IMR-90 (cell line): ENCODE results near the gene ACAD10. TPM values are rescaled to one million over a fixed set of nuclear protein-coding genes. Genes with fewer than 3 reads are reported as not detected.
"Not testable (repeated sequence)": the region's sequence is repeated elsewhere in the genome, so short reads cannot be mapped to it uniquely, and the experiment has no call there.

ENCODE experiments used
- ATAC-seq: fragments of 200-7000 bp; cut with Tn5 transposase; 2 replicates; pipeline ENCODE4 v1.9.1; 2020; ENCODE audit warnings: low read depth, mild to moderate bottlenecking, moderate library complexity
- BruUV-seq: library from RNA; stranded (reverse); fragments of 400-500 nt; replicated peaks from 2 replicates; lab custom pipeline; 2021; lab: Mats Ljungman, UMichigan
- CTCF ChIA-PET: fragments of 300-600 bp; formaldehyde crosslinking; extraction: SDS; loops from one replicate; lab custom pipeline; 2021; ENCODE audit warnings: antibody characterized with exemption; lab: Yijun Ruan, JAX
- POLR2A ChIA-PET: fragments of 300-600 bp; sonication (Branson Sonifier 250); formaldehyde crosslinking; loops from one replicate; lab custom pipeline; 2022; ENCODE audit warnings: antibody characterized with exemption; ENCODE audit not compliant: unreplicated experiment; lab: Charles Lee
- DNase-seq: peaks from one replicate; pipeline ENCODE4 v3.0.0; 2013
- H2AFZ ChIP-seq: replicated peaks from 2 replicates; pipeline ENCODE3; 2013; ENCODE audit warnings: low read length, mild to moderate bottlenecking; ENCODE audit not compliant: poor library complexity
- H2AK5ac ChIP-seq: 2 replicates; pipeline ENCODE4 v1.6.1; 2013; ENCODE audit warnings: low read depth, low read length, inconsistent platforms
- H2AK9ac ChIP-seq: replicated peaks from 2 replicates; pipeline ENCODE3; 2013; ENCODE audit warnings: mild to moderate bottlenecking, low read depth, low read length, moderate library complexity; ENCODE audit not compliant: poor library complexity
- H2BK120ac ChIP-seq: 2 replicates; pipeline ENCODE4 v1.6.1; 2013; ENCODE audit warnings: low read depth, low read length, inconsistent platforms
- H2BK15ac ChIP-seq: 3 replicates; pipeline ENCODE4 v1.6.1; 2013; ENCODE audit warnings: low read depth, low read length, inconsistent platforms
- H2BK20ac ChIP-seq: 2 replicates; pipeline ENCODE4 v1.6.1; 2013; ENCODE audit warnings: low read depth, mild to moderate bottlenecking, inconsistent platforms, low read length, moderate library complexity
- H2BK5ac ChIP-seq: 2 replicates; pipeline ENCODE4 v1.6.1; 2013; ENCODE audit warnings: mild to moderate bottlenecking, low read depth, low read length, inconsistent platforms; ENCODE audit not compliant: poor library complexity, severe bottlenecking
- H3K14ac ChIP-seq: replicated peaks from 2 replicates; pipeline ENCODE4 v1.6.1; 2013; ENCODE audit warnings: low read depth, low read length, inconsistent platforms
- H3K18ac ChIP-seq: 2 replicates; pipeline ENCODE4 v1.6.1; 2013; ENCODE audit warnings: low read depth, low read length, control low read depth
- H3K23ac ChIP-seq: 2 replicates; pipeline ENCODE4 v1.6.1; 2013; ENCODE audit warnings: low read depth, low read length, inconsistent platforms
- H3K27ac ChIP-seq: 2 replicates; pipeline ENCODE4 v1.5.1; 2013; ENCODE audit warnings: mild to moderate bottlenecking, control low read depth, low read length; ENCODE audit not compliant: insufficient read depth
- H3K27me3 ChIP-seq: 2 replicates; pipeline ENCODE4 v1.6.1; 2013; ENCODE audit warnings: low read length; ENCODE audit not compliant: control insufficient read depth, insufficient read depth
- H3K36me3 ChIP-seq: 2 replicates; pipeline ENCODE4 v1.6.1; 2013; ENCODE audit warnings: low read length, mixed read lengths; ENCODE audit not compliant: control insufficient read depth, insufficient read depth
- H3K4ac ChIP-seq: 2 replicates; pipeline ENCODE4 v1.6.1; 2013; ENCODE audit warnings: low read depth, low read length, inconsistent platforms
- H3K4me1 ChIP-seq: 2 replicates; pipeline ENCODE4 v1.6.1; 2013; ENCODE audit warnings: low read length, mixed read lengths; ENCODE audit not compliant: control insufficient read depth, insufficient read depth
- H3K4me2 ChIP-seq: 2 replicates; pipeline ENCODE4 v1.6.1; 2013; ENCODE audit warnings: low read depth, mild to moderate bottlenecking, control low read depth, low read length, moderate library complexity
- H3K4me3 ChIP-seq: 2 replicates; pipeline ENCODE4 v1.5.1; 2013; ENCODE audit warnings: low read depth, mild to moderate bottlenecking, control low read depth, low read length, moderate library complexity; ENCODE audit not compliant: insufficient read depth
- H3K56ac ChIP-seq: 2 replicates; pipeline ENCODE4 v1.6.1; 2013; ENCODE audit warnings: low read length, inconsistent platforms; ENCODE audit not compliant: insufficient read depth; ENCODE audit errors: extremely low read depth
- H3K79me1 ChIP-seq, 2 experiments: 2 replicates each; pipeline ENCODE4 v1.6.1; 2013; ENCODE audit warnings: low read length in 2 of 2, inconsistent platforms in 1 of 2, low read depth in 1 of 2
- H3K9ac ChIP-seq: 2 replicates; pipeline ENCODE4 v1.6.1; 2013; ENCODE audit warnings: low read depth, low read length, control low read depth
- H3K9me1 ChIP-seq: 2 replicates; pipeline ENCODE4 v1.6.1; 2013; ENCODE audit warnings: low read length, inconsistent platforms; ENCODE audit not compliant: insufficient read depth
- H3K9me3 ChIP-seq: 2 replicates; pipeline ENCODE4 v1.6.1; 2013; ENCODE audit warnings: low read length; ENCODE audit not compliant: control insufficient read depth, insufficient read depth
- H4K20me1 ChIP-seq: 2 replicates; pipeline ENCODE4 v1.6.1; 2013; ENCODE audit warnings: low read length, inconsistent platforms; ENCODE audit not compliant: insufficient read depth
- H4K5ac ChIP-seq: 2 replicates; pipeline ENCODE4 v1.6.1; 2013; ENCODE audit warnings: mild to moderate bottlenecking, low read depth, low read length, control low read depth
- H4K8ac ChIP-seq, 2 experiments: 2 replicates each; pipeline ENCODE4 v1.6.1; 2013; ENCODE audit warnings: low read depth in 2 of 2, low read length in 2 of 2, control low read depth in 1 of 2, inconsistent platforms in 1 of 2
- H4K91ac ChIP-seq: 2 replicates; pipeline ENCODE4 v1.6.1; 2013; ENCODE audit warnings: low read depth, low read length, inconsistent platforms; ENCODE audit not compliant: insufficient read depth
- BHLHE40 ChIP-seq: fragments of 150-350 bp; IDR thresholded peaks from 2 replicates; pipeline ENCODE4 v1.6.1; 2016; ENCODE audit warnings: mild to moderate bottlenecking, low read depth, low read length
- CHD1 ChIP-seq: IDR thresholded peaks from 2 replicates; pipeline ENCODE4 v1.6.1; 2012; ENCODE audit warnings: low read depth, low read length, improper control_type of control experiment
- FOS ChIP-seq: fragments of 150-350 bp; IDR thresholded peaks from 2 replicates; pipeline ENCODE4 v1.6.1; 2016; ENCODE audit warnings: low read depth, low read length
- MAFK ChIP-seq: IDR thresholded peaks from 2 replicates; pipeline ENCODE4 v1.6.1; 2012; ENCODE audit warnings: low read depth, low read length, improper control_type of control experiment
- POLR2A ChIP-seq: IDR thresholded peaks from 2 replicates; pipeline ENCODE4 v1.6.1; 2012; ENCODE audit warnings: mild to moderate bottlenecking, low read depth, low read length
- RCOR1 ChIP-seq: IDR thresholded peaks from 2 replicates; pipeline ENCODE4 v1.6.1; 2012; ENCODE audit warnings: mild to moderate bottlenecking, low read length, improper control_type of control experiment; ENCODE audit not compliant: insufficient replicate concordance
- WGBS, 2 experiments: methylation state at CpG; one replicate each; pipeline versions ENCODE4 v1.1.5 to v1.1.7; 2013; ENCODE audit warnings: missing lambda C conversion rate in 2 of 2; ENCODE audit not compliant: insufficient read length in 1 of 2; ENCODE audit errors: extremely low coverage in 2 of 2; 5-methylcytosine and 5-hydroxymethylcytosine counted together
- dilution Hi-C: fragments of 300-500 bp; cut with HindIII; formaldehyde crosslinking; loops from one replicate; pipeline ENCODE4 v1.14.3; 2018; ENCODE audit warnings: low sequenced_read_pairs; ENCODE audit not compliant: unreplicated experiment
- in situ Hi-C: fragments of 300-500 bp; cut with MboI; formaldehyde crosslinking; loops from 3 replicates; pipeline ENCODE4 v1.14.3; 2019; ENCODE audit warnings: low sequenced_read_pairs, inconsistent platforms, mixed read lengths
- intact Hi-C: fragments of 100-400 bp; cut with micrococcal nuclease; formaldehyde crosslinking; loops from 2 replicates; pipeline ENCODE4 v1.10.0; 2022
- polyA plus RNA-seq, 3 experiments: library from polyadenylated mRNA; depleted of rRNA; stranded (reverse); fragments of >200 nt; gene quantifications; 2 replicates each; pipeline ENCODE4 v1.2.3, GENCODE V29; 2012; ENCODE audit warnings: low replicate concordance in 1 of 3
- total RNA-seq: library from RNA; depleted of rRNA; stranded (reverse); fragments of >200 nt; gene quantifications from 2 replicates; pipeline ENCODE4 v1.2.3, GENCODE V29; 2012
- TF ChIP-seq, protein P1 (sequence below): conservative IDR thresholded peaks from 2 replicates; pipeline ENCODE4 v1.5.1; 2012; ENCODE audit warnings: mild to moderate bottlenecking, low read depth, low read length, improper control_type of control experiment

The ACAD10 gene
- total and polyA plus RNA-seq, 2 of the 4 experiments (the other 2 are of a cell fraction): 12.4 to 21.0 TPM

DNA sequence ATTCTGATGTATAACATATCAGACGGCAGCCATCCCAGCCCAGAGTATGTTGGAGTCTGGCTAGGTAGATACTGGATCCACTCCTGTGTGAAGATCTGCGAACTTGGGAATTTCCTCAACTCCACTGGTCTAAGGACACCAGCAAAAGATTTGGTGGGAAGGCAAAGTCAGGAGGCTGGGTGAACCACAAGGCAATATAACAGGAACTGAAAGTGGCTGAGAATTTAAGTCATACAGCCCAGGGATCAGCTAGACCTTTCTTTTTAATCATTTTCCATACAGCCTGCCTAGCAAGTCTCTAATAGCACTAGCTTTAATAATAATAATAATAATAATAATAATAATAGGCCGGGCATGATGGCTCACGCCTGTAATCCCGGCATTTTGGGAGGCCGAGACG is 34.9 kb upstream of the ACAD10 start:
- Histone ChIP-seq H3K9me3 (no peaks in the 10 kb centered on the region), H3K27me3 (no peaks in the 10 kb centered on the region), H4K5ac (no peak overlapping the region), H3K4me1 (no peaks in the 10 kb centered on the region), H4K8ac (no peak overlapping the region), H2AK9ac (no peak overlapping the region), H3K4me3 (no peak overlapping the region), H2BK120ac (no peak overlapping the region), H2AK5ac (no peak overlapping the region), H3K27ac (no peak overlapping the region), H3K9ac (no peak overlapping the region), H3K79me1 (peaks cover 13 to 19% of the 10 kb centered on the region in 2 experiments; a peak in 3 of 4 replicates), H3K23ac (no peak overlapping the region), H3K9me1 (peaks cover 3% of the 10 kb centered on the region), H2BK5ac (no peak overlapping the region), H2AFZ (no peak overlapping the region), H2BK15ac (no peak overlapping the region), H3K14ac (no peak overlapping the region), H4K91ac (no peak overlapping the region), H3K36me3 (peaks cover 40% of the 10 kb centered on the region), H3K18ac (no peak overlapping the region), H3K4me2 (no peak overlapping the region), H2BK20ac (no peak overlapping the region), H3K56ac (no peak overlapping the region), H4K20me1 (0 out of 2 replicates have a peak, but pooled peaks cover under 1% of the 10 kb centered on the region), H3K4ac (no peak overlapping the region; the same call in 1 of the 2 replicates)
- intact Hi-C loops: no loop called here
- TF ChIP-seq FOS (no peak), BHLHE40 (no peak), RCOR1 (no peak), POLR2A (no peak), CHD1 (no peak), MAFK (no peak)
- TF ChIP-seq, protein P1, sequence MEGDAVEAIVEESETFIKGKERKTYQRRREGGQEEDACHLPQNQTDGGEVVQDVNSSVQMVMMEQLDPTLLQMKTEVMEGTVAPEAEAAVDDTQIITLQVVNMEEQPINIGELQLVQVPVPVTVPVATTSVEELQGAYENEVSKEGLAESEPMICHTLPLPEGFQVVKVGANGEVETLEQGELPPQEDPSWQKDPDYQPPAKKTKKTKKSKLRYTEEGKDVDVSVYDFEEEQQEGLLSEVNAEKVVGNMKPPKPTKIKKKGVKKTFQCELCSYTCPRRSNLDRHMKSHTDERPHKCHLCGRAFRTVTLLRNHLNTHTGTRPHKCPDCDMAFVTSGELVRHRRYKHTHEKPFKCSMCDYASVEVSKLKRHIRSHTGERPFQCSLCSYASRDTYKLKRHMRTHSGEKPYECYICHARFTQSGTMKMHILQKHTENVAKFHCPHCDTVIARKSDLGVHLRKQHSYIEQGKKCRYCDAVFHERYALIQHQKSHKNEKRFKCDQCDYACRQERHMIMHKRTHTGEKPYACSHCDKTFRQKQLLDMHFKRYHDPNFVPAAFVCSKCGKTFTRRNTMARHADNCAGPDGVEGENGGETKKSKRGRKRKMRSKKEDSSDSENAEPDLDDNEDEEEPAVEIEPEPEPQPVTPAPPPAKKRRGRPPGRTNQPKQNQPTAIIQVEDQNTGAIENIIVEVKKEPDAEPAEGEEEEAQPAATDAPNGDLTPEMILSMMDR: no peak
- ChIA-PET CTCF (no interaction called here), POLR2A (no interaction called here)
- DNase-seq: no peak
- no CpG with 5 or more reads among the region's 7 CpGs for WGBS, 2 experiments
- no TSS peak for BruUV-seq
- in situ Hi-C loops: no loop called here
- dilution Hi-C loops: no loop called here
- ATAC-seq: no peak

DNA sequence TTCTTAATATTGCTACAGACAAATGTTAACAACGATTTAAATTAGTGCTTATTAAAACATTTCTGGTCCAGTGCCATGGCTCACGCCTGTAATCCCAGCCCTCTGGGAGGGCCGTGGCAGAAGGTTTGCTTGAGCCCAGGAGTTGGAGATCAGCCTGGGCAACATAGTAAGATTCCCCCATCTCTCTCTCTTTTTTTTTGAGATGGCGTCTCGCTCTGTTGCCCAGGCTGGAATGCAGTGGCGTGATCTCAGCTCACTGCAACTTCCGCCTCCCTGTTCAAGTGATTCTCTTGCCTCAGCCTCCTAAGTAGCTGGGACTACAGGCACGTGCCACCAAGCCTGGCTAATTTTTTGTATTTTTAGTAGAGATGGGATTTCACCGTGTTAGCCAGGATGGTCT is 33.3 kb upstream of the ACAD10 start:
- CTCF ChIA-PET, H2BK15ac ChIP-seq, H3K4ac ChIP-seq, H2AK5ac ChIP-seq, H3K56ac ChIP-seq, H3K4me3 ChIP-seq, H3K14ac ChIP-seq, H3K4me2 ChIP-seq, POLR2A ChIA-PET, intact Hi-C loops, H3K9ac ChIP-seq, H3K18ac ChIP-seq, H3K9me1 ChIP-seq, in situ Hi-C loops, H3K23ac ChIP-seq, BruUV-seq, H2BK5ac ChIP-seq, H2BK20ac ChIP-seq, H3K4me1 ChIP-seq, H4K5ac ChIP-seq, DNase-seq, H4K8ac ChIP-seq, H4K20me1 ChIP-seq, ATAC-seq, H4K91ac ChIP-seq, dilution Hi-C loops, H3K9me3 ChIP-seq, H2AK9ac ChIP-seq, H3K27me3 ChIP-seq, H3K27ac ChIP-seq, H2BK120ac ChIP-seq, H2AFZ ChIP-seq: not testable (repeated sequence)
- peaks cover 39% of the 10 kb centered on the region for H3K36me3 ChIP-seq
- H3K79me1 ChIP-seq: peaks cover 7 to 13% of the 10 kb centered on the region in 2 experiments; a peak in 3 of 4 replicates
- 80% methylated on average over 2 of the region's 9 CpGs; no CpG with 5 or more reads in 1 of the 2 experiments for WGBS, 2 experiments
